ENCODE measurements around the gene SRI.
A peak's percentile ranks its signal among the peaks of the same experiment; 100 is the strongest.
"Not testable (repeated sequence)": the region's sequence is repeated elsewhere in the genome, so short reads cannot be mapped to it uniquely, and the experiment has no call there.

The SRI gene

GRCh38 chr7:88169717-88170320 is 50.0 kb downstream of the SRI start:
- peak; percentile 43 for TF ChIP-seq CTCF (IDR thresholded peaks at IDR 0.05; ENCODE audit: control insufficient read depth, insufficient read depth, low read depth, low read length, missing control alignments)
- no peak overlapping the region for H3K4me3 ChIP-seq (ENCODE audit: control insufficient read depth, low read depth, low read length)
- no peak for DNase-seq (ENCODE audit: low read depth)

GRCh38 chr7:88167721-88168120 is 52.1 kb downstream of the SRI start:
- TF ChIP-seq CTCF (IDR thresholded peaks at IDR 0.05; ENCODE audit: control insufficient read depth, insufficient read depth, low read depth, low read length, missing control alignments) = no peak
- DNase-seq (ENCODE audit: low read depth) = no peak

GRCh38 chr7:88167223-88167622 is 52.6 kb downstream of the SRI start:
- TF ChIP-seq CTCF (IDR thresholded peaks at IDR 0.05; ENCODE audit: control insufficient read depth, insufficient read depth, low read depth, low read length, missing control alignments) = no peak
- H3K4me3 ChIP-seq (ENCODE audit: control insufficient read depth, low read depth, low read length) = no peak overlapping the region
- DNase-seq (ENCODE audit: low read depth) = no peak

More at GRCh38 chr7:88167721-88168120, 52.1 kb downstream of the SRI start:
- no peak overlapping the region for H3K4me3 ChIP-seq (ENCODE audit: control insufficient read depth, low read depth, low read length)

- no peak for TF ChIP-seq CTCF (IDR thresholded peaks at IDR 0.05; ENCODE audit: control insufficient read depth, insufficient read depth, low read depth, low read length, missing control alignments)
Observed at GRCh38 chr7:88165697-88166096, 54.1 kb downstream of the SRI start.

GRCh38 chr7:88159741-88160140 is 60.1 kb downstream of the SRI start:
- DNase-seq (ENCODE audit: low read depth); H3K4me3 ChIP-seq (ENCODE audit: control insufficient read depth, low read depth, low read length): not testable (repeated sequence)

More at GRCh38 chr7:88165697-88166096, 54.1 kb downstream of the SRI start:
- no peak for DNase-seq (ENCODE audit: low read depth)
- no peak overlapping the region for H3K4me3 ChIP-seq (ENCODE audit: control insufficient read depth, low read depth, low read length)

GRCh38 chr7:88156356-88156755 is 63.5 kb downstream of the SRI start:
- no peak for DNase-seq (ENCODE audit: low read depth)
- no peak for TF ChIP-seq CTCF (IDR thresholded peaks at IDR 0.05; ENCODE audit: control insufficient read depth, insufficient read depth, low read depth, low read length, missing control alignments)
- H3K4me3 ChIP-seq (ENCODE audit: control insufficient read depth, low read depth, low read length) = no peak overlapping the region

- no peak for TF ChIP-seq CTCF (IDR thresholded peaks at IDR 0.05; ENCODE audit: control insufficient read depth, insufficient read depth, low read depth, low read length, missing control alignments)
- no peak for DNase-seq (ENCODE audit: low read depth)
- H3K4me3 ChIP-seq (ENCODE audit: control insufficient read depth, low read depth, low read length) = no peak overlapping the region
Observed at GRCh38 chr7:88155756-88156155, 64.1 kb downstream of the SRI start.
